Thymus (tissue), 11 donors: Measurements from ENCODE around the gene SLIT1. TPM values are rescaled to one million over a fixed set of nuclear protein-coding genes. Genes with fewer than 3 reads are reported as not detected.

ENCODE experiments used
- DNase-seq, 9 donors: peaks; one replicate each; pipeline ENCODE4 v3.0.0-alpha.2; 2013; ENCODE audit warnings: low spot score in 9 of 9, low read depth in 6 of 9, missing footprints in 1 of 9
- H3K27ac ChIP-seq, 2 donors: one replicate each; pipeline ENCODE4 v1.5.1; 2013; ENCODE audit warnings: control low read depth in 1 of 2, low read depth in 1 of 2, low read length in 1 of 2, mild to moderate bottlenecking in 1 of 2, moderate library complexity in 1 of 2
- H3K27me3 ChIP-seq, 2 donors: one replicate each; pipeline ENCODE4 v1.5.1; 2013; ENCODE audit warnings: low read length in 1 of 2; ENCODE audit not compliant: control insufficient read depth in 2 of 2, insufficient read depth in 1 of 2
- H3K36me3 ChIP-seq, 2 donors: one replicate each; pipeline ENCODE4 v1.5.1; 2013; ENCODE audit warnings: low read length in 1 of 2, mild to moderate bottlenecking in 1 of 2, moderate library complexity in 1 of 2; ENCODE audit not compliant: control insufficient read depth in 2 of 2, insufficient read depth in 2 of 2
- H3K4me1 ChIP-seq, 2 donors: one replicate each; pipeline ENCODE4 v1.5.1; 2013; ENCODE audit warnings: low read length in 2 of 2; ENCODE audit not compliant: control insufficient read depth in 2 of 2, insufficient read depth in 2 of 2
- H3K4me3 ChIP-seq, 2 donors: one replicate each; pipeline ENCODE4 v1.5.1; 2013; ENCODE audit warnings: low read length in 2 of 2, control low read depth in 1 of 2, mild to moderate bottlenecking in 1 of 2
- H3K9me3 ChIP-seq, 2 donors: one replicate each; pipeline ENCODE4 v1.5.1; 2013; ENCODE audit warnings: low read length in 1 of 2, mild to moderate bottlenecking in 1 of 2; ENCODE audit not compliant: control insufficient read depth in 2 of 2, insufficient read depth in 1 of 2
- WGBS: extraction: QIAGEN DNeasy Blood & Tissue Kit; methylation state at CpG from one replicate; pipeline ENCODE4 v1.1.7; 2013; 5-methylcytosine and 5-hydroxymethylcytosine counted together
- polyA plus RNA-seq: library from polyadenylated mRNA; stranded (reverse); fragments of 200-250 nt; gene quantifications from one replicate; pipeline ENCODE4 v1.2.3, GENCODE V29; 2013
- total RNA-seq: library from RNA; stranded (reverse); fragments of 120-200 nt; gene quantifications from one replicate; pipeline ENCODE4 v1.2.4, GENCODE V29; 2013
- donor health status: healthy.

The SLIT1 gene
- total and polyA plus RNA-seq, 2 donors = 1.0 to 5.9 TPM

DNA sequence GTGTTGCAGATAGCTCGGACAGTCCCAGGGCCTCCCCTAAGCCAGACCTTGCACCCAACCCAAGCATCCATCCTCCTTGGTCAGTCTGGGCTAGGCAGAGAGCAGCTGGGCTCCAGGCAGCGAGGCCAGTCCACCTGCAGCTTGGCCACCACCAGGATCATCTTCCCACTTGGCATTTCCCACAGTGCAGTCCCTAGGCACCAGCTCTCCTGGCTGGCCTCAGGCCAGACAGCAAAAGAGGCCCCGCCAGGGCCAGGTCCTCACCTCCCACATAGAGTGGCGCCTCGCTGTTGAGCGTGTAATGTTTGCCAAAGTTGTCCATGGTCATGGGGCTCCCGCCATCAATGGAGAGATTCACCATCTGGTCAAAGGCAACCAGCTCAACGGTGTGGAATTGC, 182.0 kb downstream of the SLIT1 start:
- 96% methylated on average over 8 of the region's 8 CpGs for WGBS

DNA sequence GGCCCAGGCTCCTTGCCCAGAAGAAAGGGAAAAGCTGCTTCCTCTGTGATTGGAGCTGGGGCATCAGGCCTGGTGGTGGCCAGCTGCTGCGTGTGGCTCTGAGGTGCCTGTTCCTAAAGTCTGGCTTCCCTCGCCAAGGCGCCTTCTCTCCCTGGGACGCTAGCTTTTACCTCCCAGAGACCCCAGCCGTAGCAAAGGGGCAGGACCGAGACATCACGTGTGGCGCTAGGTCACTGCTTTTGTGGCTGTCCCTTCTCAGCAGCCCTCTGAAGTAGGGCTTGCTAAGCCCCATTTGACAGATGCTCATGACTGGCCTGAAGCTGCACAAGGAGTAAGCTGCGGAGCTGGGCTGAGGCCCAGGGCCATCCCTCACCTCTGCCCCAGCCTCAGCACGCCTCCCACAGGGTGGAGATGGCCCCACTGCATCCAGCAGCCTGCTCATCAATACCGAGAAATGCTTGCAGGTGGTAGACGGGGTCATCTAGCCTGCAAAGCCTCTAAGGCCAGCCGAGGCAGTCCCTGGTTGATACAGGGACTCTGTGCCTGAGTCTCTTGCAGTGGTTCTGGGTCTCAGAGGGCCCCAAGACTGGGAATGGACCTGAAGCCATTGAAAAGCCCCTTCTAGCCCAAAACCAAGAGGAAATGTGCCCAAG, 182.5 kb downstream of the SLIT1 start:
- H3K27ac ChIP-seq = no peak overlapping the region

More for the DNA sequence above, 182.0 kb downstream of the SLIT1 start:
- Histone ChIP-seq H3K36me3 (peaks cover 0 to 52% of the 10 kb centered on the region in 2 donors), H3K27ac (no peak overlapping the region), H3K9me3 (peaks cover 0 to 4% of the 10 kb centered on the region in 2 donors), H3K4me3 (no peak overlapping the region), H3K4me1 (no peaks in the 10 kb centered on the region), H3K27me3 (no peaks in the 10 kb centered on the region)
- DNase-seq = no peak

DNA sequence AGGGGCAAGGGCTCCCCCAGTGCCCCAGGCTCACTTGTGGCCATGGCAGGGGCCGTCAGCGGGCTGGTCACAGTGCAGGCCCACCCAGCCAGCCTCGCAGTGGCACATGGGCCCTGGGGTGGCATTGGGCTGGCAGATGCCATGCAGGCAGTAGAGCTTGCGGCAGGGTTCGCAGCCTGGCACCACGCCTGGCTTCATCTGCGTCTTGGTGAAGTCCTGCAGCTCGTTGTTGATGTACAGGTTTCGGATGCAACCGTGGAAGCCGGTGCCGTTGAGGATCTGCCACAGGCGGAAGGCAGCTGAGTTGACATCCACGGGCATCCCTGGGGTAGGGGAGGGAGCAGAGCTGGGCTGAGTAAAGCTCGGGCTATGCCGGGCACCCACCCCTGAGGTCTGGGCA, 183.1 kb downstream of the SLIT1 start:
- H3K36me3 ChIP-seq = peaks cover 0 to 52% of the 10 kb centered on the region in 2 donors
- H3K4me3 ChIP-seq = no peak overlapping the region
- no peaks in the 10 kb centered on the region for H3K27me3 ChIP-seq
- no peak for DNase-seq
- 98% methylated on average over 16 of the region's 16 CpGs for WGBS
- peaks cover 0 to 4% of the 10 kb centered on the region in 2 donors for H3K9me3 ChIP-seq
- H3K4me1 ChIP-seq = no peaks in the 10 kb centered on the region
- H3K27ac ChIP-seq = no peak overlapping the region

More for the DNA sequence above, 182.5 kb downstream of the SLIT1 start:
- Histone ChIP-seq H3K36me3 (peaks cover 0 to 52% of the 10 kb centered on the region in 2 donors), H3K4me1 (no peaks in the 10 kb centered on the region), H3K27me3 (no peaks in the 10 kb centered on the region), H3K4me3 (no peak overlapping the region), H3K9me3 (peaks cover 0 to 4% of the 10 kb centered on the region in 2 donors)
- DNase-seq = no peak
- 98% methylated on average over 13 of the region's 13 CpGs for WGBS

DNA sequence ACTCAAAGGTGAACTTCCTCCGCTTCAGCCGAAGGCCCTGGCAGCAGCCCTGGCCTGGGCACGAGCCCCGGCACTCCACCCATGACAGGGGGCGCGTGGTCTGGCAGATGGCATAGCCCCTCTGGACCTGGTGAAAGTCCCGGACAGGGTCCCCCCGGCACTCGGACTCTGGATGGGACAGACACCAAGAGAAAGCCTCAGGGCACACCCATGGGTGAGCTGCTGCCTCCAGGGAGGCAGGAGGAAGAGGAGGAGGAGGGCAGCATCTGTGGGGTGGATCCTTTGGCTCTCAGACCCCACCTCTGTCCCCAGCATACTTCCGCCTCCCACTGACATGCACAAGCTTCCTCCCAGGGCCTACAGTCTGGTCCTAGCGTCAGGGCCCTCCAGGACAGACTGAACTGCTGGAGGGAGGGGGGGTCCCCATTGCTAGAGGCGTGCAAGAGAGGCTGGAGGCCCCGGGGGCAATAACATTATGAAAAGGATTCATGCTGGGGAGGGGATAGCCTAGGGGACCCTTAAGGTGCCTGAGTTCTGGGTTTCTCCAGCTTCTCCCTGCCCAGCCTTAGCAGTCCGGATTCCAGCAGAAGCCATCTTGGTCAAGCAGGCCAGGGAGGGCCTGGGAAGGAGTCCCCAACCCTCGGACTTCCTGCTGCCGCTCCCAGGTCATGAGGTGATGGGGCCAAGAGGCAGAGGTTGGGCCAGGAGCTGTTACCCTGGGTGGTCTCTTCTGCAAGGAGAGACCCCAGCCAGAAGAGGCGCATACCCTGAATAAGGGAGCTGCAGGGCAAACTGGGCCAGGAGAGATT, 184.4 kb downstream of the SLIT1 start:
- H3K4me1 ChIP-seq = no peaks in the 10 kb centered on the region
- peaks cover 0 to 2% of the 10 kb centered on the region in 2 donors for H3K9me3 ChIP-seq
- peaks cover 0 to 52% of the 10 kb centered on the region in 2 donors for H3K36me3 ChIP-seq
- H3K27me3 ChIP-seq = no peaks in the 10 kb centered on the region
- 97% methylated on average over 17 of the region's 17 CpGs for WGBS
- H3K27ac ChIP-seq = no peak overlapping the region
- no peak for DNase-seq
- H3K4me3 ChIP-seq = no peak overlapping the region

DNA sequence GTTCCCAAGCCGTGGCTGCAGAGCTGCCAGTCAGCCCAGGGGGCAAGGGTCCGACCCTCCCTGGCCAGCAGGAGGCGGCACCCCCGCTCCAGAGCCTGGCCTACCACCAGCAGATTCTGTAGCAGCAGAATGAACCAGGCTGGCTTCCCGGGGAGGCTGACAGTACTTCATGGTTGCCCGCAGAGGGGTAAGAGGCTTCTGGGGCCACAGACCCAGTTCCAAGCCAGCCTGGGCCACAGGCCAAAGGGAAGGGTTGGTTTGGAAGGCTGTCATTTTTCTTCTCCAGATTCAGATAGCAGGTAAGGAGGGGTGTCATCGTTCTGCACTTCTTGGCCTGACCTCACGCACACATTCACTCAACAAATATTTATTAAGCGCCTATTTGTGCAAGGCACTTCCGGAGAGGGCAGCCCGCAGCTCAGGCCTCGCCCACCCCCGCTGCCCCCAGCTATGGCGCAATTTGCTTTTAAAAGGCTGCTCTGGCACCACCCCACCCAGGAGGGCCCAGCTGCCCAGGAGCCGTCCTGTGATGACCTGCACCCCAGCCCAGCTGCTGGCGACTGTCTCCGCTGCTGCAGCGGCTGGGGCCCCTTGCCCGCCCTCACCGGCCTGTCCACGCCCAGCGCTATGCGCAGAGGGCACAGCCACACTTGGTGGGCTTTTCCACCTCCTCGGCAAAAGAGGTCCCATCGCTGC, 185.1 kb downstream of the SLIT1 start:
- WGBS = 98% methylated on average over 25 of the region's 25 CpGs
- no peak overlapping the region for H3K27ac ChIP-seq
- no peak for DNase-seq
- H3K9me3 ChIP-seq = no peaks in the 10 kb centered on the region
- peaks cover 0 to 44% of the 10 kb centered on the region in 2 donors for H3K36me3 ChIP-seq
- H3K27me3 ChIP-seq = no peaks in the 10 kb centered on the region
- H3K4me3 ChIP-seq = no peak overlapping the region
- no peaks in the 10 kb centered on the region for H3K4me1 ChIP-seq

DNA sequence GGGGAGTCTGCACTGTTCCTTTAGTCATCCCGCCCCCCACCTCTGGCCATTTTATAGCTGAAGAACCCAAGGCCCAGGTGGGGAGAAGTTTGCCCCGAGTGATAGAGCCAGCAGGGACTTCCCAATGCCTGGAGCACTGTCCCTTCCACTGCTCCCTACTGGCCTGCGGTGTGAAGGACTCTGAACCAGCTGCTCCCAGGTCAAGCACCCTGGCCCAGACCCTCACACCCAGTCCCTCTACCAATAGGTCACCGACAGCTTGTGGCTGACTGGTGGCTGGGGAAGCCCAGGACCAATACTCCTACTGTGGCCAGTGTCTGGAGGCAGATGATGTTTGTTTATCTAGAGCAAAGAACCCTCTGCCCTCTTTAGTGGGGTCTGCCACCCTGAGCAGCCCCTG, 185.8 kb downstream of the SLIT1 start:
- Histone ChIP-seq H3K36me3 (peaks cover 0 to 38% of the 10 kb centered on the region in 2 donors), H3K27ac (no peak overlapping the region), H3K4me3 (no peak overlapping the region), H3K9me3 (no peaks in the 10 kb centered on the region), H3K4me1 (no peaks in the 10 kb centered on the region), H3K27me3 (no peaks in the 10 kb centered on the region)
- 96% methylated on average over 4 of the region's 4 CpGs for WGBS
- DNase-seq = no peak

DNA sequence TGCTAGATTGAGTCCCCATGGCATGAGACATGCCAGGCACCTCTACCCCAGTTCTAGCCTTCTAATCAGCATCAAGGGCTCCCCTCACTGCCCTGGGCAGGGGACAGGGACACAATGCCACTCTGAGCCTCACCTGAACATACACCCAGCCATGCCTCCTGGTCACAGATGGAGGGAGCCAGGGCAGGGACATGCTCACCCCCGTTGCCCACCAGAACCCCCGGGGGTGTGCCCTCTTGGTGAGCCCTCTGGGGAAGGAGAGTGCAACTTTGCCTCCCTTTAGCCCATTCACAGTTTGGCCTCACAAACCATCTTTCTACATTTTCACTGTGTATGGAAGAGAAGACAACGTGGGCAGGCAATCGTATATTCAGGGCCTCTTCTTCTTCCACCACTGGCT, 186.4 kb downstream of the SLIT1 start:
- Histone ChIP-seq H3K4me3 (no peak overlapping the region), H3K4me1 (no peaks in the 10 kb centered on the region), H3K9me3 (no peaks in the 10 kb centered on the region), H3K36me3 (peaks cover 0 to 32% of the 10 kb centered on the region in 2 donors), H3K27ac (no peak overlapping the region), H3K27me3 (no peaks in the 10 kb centered on the region)
- 98% methylated on average over 4 of the region's 4 CpGs for WGBS
- no peak for DNase-seq

DNA sequence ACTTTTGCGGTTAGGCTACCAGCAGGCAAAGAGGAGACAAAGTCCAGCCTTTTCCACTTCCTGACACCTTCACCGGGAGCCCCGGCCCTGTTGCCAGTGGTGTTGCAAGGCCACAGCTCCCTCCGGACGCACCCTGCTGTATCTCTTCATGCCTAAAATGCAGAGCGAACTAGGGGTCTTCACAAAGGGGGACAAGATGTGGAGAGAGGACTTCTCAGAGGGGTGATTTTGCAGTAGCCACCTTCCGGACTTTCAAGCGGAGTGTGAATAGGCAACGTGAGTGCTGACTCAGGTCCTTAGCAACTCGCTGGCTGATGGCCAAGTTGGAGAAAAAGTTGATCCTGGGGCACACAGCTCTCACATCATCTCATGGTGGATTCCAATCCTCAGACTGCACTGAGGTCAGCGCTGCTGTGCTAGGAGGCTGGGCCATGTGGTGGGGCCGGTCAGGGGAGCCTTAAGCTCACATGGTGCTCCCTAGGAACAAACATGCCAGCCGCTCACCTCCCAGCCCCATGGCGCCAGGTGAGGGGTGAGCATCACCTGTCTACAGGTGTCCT, 187.3 kb downstream of the SLIT1 start:
- WGBS = 96% methylated on average over 14 of the region's 14 CpGs
- Histone ChIP-seq H3K36me3 (peaks cover 0 to 24% of the 10 kb centered on the region in 2 donors), H3K9me3 (no peaks in the 10 kb centered on the region), H3K27me3 (no peaks in the 10 kb centered on the region), H3K4me3 (no peak overlapping the region), H3K27ac (no peak overlapping the region), H3K4me1 (no peaks in the 10 kb centered on the region)
- no peak for DNase-seq
